SK-N-SH treated with all-trans-retinoic acid at 6 μM for 48 hours (cell line): Measurements from ENCODE around the gene MCAT.

Experiments
- ATAC-seq: fragments of 200-7000 bp; cut with Tn5 transposase; 3 replicates; pipeline ENCODE4 v1.9.1; 2020; ENCODE audit warnings: mild to moderate bottlenecking, moderate library complexity
- ARNTL ChIP-seq: fragments of 450-650 bp; formaldehyde crosslinking; IDR thresholded peaks from 2 replicates; pipeline ENCODE4 v1.5.0; 2020; ENCODE audit warnings: low read depth, mild to moderate bottlenecking, moderate library complexity, borderline replicate concordance
- CSDC2 ChIP-seq: fragments of 250-450 bp; sonication (Bioruptor Pico); IDR thresholded peaks from 2 replicates; pipeline ENCODE4 v1.5.0; 2020; ENCODE audit warnings: mild to moderate bottlenecking, moderate library complexity
- ESRRG ChIP-seq: fragments of 250-450 bp; sonication (Bioruptor Pico); IDR thresholded peaks from 2 replicates; pipeline ENCODE4 v1.6.1; 2021; ENCODE audit warnings: mild to moderate bottlenecking
- GLIS3 ChIP-seq: fragments of 250-450 bp; sonication (Bioruptor Pico); IDR thresholded peaks from 2 replicates; pipeline ENCODE4 v1.5.0; 2020; ENCODE audit warnings: mild to moderate bottlenecking, moderate library complexity
- ISL1 ChIP-seq: fragments of 250-450 bp; sonication (Bioruptor Pico); IDR thresholded peaks from 2 replicates; pipeline ENCODE4 v2.1.2; 2022; ENCODE audit warnings: mild to moderate bottlenecking, moderate library complexity
- OSR1 ChIP-seq: fragments of 250-450 bp; sonication (Bioruptor Pico); IDR thresholded peaks from 2 replicates; pipeline ENCODE4 v1.8.0; 2022; ENCODE audit warnings: moderate library complexity, mild to moderate bottlenecking, inconsistent platforms
- POU6F1 ChIP-seq: fragments of 250-450 bp; sonication (Bioruptor Pico); IDR thresholded peaks from 2 replicates; pipeline ENCODE4 v1.8.0; 2021; ENCODE audit warnings: low read depth, mild to moderate bottlenecking, moderate library complexity, borderline replicate concordance
- PPARA ChIP-seq: fragments of 250-450 bp; sonication (Bioruptor Pico); IDR thresholded peaks from 2 replicates; pipeline ENCODE4 v1.5.0; 2020; ENCODE audit warnings: mild to moderate bottlenecking, borderline replicate concordance
- SNAI2 ChIP-seq: fragments of 250-450 bp; sonication (Bioruptor Pico); IDR thresholded peaks from 2 replicates; pipeline ENCODE4 v1.5.0; 2020; ENCODE audit warnings: mild to moderate bottlenecking, moderate library complexity
- TCF4 ChIP-seq: fragments of 250-450 bp; sonication (Bioruptor Pico); IDR thresholded peaks from 2 replicates; pipeline ENCODE4 v1.8.0; 2021; ENCODE audit warnings: mild to moderate bottlenecking, moderate library complexity, borderline replicate concordance
- TOX ChIP-seq: fragments of 250-450 bp; sonication (Bioruptor Pico); IDR thresholded peaks from 2 replicates; pipeline ENCODE4 v1.8.0; 2021; ENCODE audit warnings: mild to moderate bottlenecking, moderate library complexity, borderline replicate concordance
- ZC3H10 ChIP-seq: fragments of 250-450 bp; sonication (Bioruptor Pico); IDR thresholded peaks from 2 replicates; pipeline ENCODE4 v1.5.1; 2021; ENCODE audit warnings: mild to moderate bottlenecking, moderate library complexity
- ZFP3 ChIP-seq: fragments of 250-450 bp; sonication (Bioruptor Pico); IDR thresholded peaks from 2 replicates; pipeline ENCODE4 v1.5.0; 2020; ENCODE audit warnings: mild to moderate bottlenecking, moderate library complexity
- ZFP30 ChIP-seq: fragments of 450-650 bp; formaldehyde crosslinking; IDR thresholded peaks from 2 replicates; pipeline ENCODE4 v1.5.0; 2022; ENCODE audit warnings: mild to moderate bottlenecking, moderate library complexity
- ZNF70 ChIP-seq: fragments of 450-650 bp; formaldehyde crosslinking; IDR thresholded peaks from 2 replicates; pipeline ENCODE4 v1.5.0; 2020; ENCODE audit warnings: mild to moderate bottlenecking, moderate library complexity
- ZNF8 ChIP-seq: fragments of 450-650 bp; formaldehyde crosslinking; IDR thresholded peaks from 2 replicates; pipeline ENCODE4 v1.5.0; 2020; ENCODE audit warnings: mild to moderate bottlenecking, moderate library complexity
- TF ChIP-seq, protein P1 (sequence below): fragments of 250-450 bp; sonication (Bioruptor Pico); IDR thresholded peaks from 2 replicates; pipeline ENCODE4 v1.5.1; 2020; ENCODE audit warnings: low read depth, mild to moderate bottlenecking, moderate library complexity
- TF ChIP-seq, protein P2 (sequence below): fragments of 250-450 bp; sonication (Bioruptor Pico); IDR thresholded peaks from 2 replicates; pipeline ENCODE4 v1.5.1; 2021; ENCODE audit warnings: mild to moderate bottlenecking, moderate library complexity
- TF ChIP-seq, protein P3 (sequence below): fragments of 250-450 bp; sonication (Bioruptor Pico); IDR thresholded peaks from 2 replicates; pipeline ENCODE4 v1.8.0; 2020; ENCODE audit warnings: mild to moderate bottlenecking, moderate library complexity, borderline replicate concordance
- TF ChIP-seq, protein P4 (sequence below): fragments of 250-450 bp; sonication (Bioruptor Pico); IDR thresholded peaks from 2 replicates; pipeline ENCODE4 v1.5.0; 2020; ENCODE audit warnings: mild to moderate bottlenecking, moderate library complexity

MCAT gene

GRCh38 chr22:43182118-43182517 is 38.9 kb upstream of the MCAT start:
- no peak for ATAC-seq
- TF ChIP-seq, protein P1, sequence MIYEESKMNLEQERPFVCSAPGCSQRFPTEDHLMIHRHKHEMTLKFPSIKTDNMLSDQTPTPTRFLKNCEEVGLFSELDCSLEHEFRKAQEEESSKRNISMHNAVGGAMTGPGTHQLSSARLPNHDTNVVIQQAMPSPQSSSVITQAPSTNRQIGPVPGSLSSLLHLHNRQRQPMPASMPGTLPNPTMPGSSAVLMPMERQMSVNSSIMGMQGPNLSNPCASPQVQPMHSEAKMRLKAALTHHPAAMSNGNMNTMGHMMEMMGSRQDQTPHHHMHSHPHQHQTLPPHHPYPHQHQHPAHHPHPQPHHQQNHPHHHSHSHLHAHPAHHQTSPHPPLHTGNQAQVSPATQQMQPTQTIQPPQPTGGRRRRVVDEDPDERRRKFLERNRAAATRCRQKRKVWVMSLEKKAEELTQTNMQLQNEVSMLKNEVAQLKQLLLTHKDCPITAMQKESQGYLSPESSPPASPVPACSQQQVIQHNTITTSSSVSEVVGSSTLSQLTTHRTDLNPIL (CRISPR knock-in tag) = no peak

GRCh38 chr22:43181321-43182076 is 38.3 kb upstream of the MCAT start:
- no peak for TF ChIP-seq ZFP3
- TF ChIP-seq, protein P2, sequence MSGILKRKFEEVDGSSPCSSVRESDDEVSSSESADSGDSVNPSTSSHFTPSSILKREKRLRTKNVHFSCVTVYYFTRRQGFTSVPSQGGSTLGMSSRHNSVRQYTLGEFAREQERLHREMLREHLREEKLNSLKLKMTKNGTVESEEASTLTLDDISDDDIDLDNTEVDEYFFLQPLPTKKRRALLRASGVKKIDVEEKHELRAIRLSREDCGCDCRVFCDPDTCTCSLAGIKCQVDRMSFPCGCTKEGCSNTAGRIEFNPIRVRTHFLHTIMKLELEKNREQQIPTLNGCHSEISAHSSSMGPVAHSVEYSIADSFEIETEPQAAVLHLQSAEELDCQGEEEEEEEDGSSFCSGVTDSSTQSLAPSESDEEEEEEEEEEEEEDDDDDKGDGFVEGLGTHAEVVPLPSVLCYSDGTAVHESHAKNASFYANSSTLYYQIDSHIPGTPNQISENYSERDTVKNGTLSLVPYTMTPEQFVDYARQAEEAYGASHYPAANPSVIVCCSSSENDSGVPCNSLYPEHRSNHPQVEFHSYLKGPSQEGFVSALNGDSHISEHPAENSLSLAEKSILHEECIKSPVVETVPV (CRISPR knock-in tag) = no peak
- no peak for TF ChIP-seq GLIS3
- TF ChIP-seq, protein P3, sequence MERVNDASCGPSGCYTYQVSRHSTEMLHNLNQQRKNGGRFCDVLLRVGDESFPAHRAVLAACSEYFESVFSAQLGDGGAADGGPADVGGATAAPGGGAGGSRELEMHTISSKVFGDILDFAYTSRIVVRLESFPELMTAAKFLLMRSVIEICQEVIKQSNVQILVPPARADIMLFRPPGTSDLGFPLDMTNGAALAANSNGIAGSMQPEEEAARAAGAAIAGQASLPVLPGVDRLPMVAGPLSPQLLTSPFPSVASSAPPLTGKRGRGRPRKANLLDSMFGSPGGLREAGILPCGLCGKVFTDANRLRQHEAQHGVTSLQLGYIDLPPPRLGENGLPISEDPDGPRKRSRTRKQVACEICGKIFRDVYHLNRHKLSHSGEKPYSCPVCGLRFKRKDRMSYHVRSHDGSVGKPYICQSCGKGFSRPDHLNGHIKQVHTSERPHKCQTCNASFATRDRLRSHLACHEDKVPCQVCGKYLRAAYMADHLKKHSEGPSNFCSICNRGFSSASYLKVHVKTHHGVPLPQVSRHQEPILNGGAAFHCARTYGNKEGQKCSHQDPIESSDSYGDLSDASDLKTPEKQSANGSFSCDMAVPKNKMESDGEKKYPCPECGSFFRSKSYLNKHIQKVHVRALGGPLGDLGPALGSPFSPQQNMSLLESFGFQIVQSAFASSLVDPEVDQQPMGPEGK = no peak
- TF ChIP-seq ZNF8 (CRISPR knock-in tag) = no peak
- TF ChIP-seq, protein P1 (CRISPR knock-in tag) = no peak
- TF ChIP-seq ZC3H10 (CRISPR knock-in tag) = no peak
- no peak for TF ChIP-seq TOX (CRISPR knock-in tag)
- TF ChIP-seq, protein P4, sequence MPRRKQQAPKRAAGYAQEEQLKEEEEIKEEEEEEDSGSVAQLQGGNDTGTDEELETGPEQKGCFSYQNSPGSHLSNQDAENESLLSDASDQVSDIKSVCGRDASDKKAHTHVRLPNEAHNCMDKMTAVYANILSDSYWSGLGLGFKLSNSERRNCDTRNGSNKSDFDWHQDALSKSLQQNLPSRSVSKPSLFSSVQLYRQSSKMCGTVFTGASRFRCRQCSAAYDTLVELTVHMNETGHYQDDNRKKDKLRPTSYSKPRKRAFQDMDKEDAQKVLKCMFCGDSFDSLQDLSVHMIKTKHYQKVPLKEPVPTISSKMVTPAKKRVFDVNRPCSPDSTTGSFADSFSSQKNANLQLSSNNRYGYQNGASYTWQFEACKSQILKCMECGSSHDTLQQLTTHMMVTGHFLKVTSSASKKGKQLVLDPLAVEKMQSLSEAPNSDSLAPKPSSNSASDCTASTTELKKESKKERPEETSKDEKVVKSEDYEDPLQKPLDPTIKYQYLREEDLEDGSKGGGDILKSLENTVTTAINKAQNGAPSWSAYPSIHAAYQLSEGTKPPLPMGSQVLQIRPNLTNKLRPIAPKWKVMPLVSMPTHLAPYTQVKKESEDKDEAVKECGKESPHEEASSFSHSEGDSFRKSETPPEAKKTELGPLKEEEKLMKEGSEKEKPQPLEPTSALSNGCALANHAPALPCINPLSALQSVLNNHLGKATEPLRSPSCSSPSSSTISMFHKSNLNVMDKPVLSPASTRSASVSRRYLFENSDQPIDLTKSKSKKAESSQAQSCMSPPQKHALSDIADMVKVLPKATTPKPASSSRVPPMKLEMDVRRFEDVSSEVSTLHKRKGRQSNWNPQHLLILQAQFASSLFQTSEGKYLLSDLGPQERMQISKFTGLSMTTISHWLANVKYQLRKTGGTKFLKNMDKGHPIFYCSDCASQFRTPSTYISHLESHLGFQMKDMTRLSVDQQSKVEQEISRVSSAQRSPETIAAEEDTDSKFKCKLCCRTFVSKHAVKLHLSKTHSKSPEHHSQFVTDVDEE = no peak
- no peak for TF ChIP-seq TCF4 (CRISPR knock-in tag)
- no peak for TF ChIP-seq ZFP30 (CRISPR knock-in tag)
- TF ChIP-seq ARNTL (CRISPR knock-in tag) = no peak
- TF ChIP-seq ZNF70 (CRISPR knock-in tag) = no peak
- TF ChIP-seq PPARA = no peak
- TF ChIP-seq SNAI2 (CRISPR knock-in tag) = no peak
- no peak for TF ChIP-seq POU6F1 (CRISPR knock-in tag)
- TF ChIP-seq ISL1 = no peak
- no peak for TF ChIP-seq ESRRG (CRISPR knock-in tag)
- ATAC-seq = no peak

DNA sequence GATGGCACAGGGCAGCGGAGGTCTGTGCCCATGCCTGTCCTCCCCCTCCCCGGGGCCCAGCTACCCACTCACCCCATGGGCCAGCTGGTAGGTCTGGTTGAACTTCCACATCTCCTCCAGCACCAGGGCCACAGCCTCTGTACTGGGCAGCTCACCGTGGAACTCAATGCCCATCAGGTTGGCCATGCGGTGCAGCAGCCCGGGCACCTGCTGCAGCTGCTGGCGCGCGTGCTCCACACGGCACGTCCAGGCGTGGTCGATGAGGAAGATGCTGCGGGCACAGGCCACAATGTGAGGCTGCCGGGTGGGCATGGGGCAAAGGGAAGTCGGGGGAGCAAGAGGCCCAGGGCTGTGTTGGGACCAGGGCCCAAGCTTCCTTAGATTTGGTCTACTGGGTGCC is 37.5 kb upstream of the MCAT start:
- no peak for ATAC-seq
- TF ChIP-seq, protein P3 = no peak
- TF ChIP-seq TCF4 (CRISPR knock-in tag) (no peak), ZFP3 (no peak), TOX (CRISPR knock-in tag) (no peak), CSDC2 (CRISPR knock-in tag) (no peak), PPARA (no peak), GLIS3 (no peak), ISL1 (no peak), ZC3H10 (CRISPR knock-in tag) (no peak), ARNTL (CRISPR knock-in tag) (no peak), OSR1 (no peak)
- TF ChIP-seq, protein P2 (CRISPR knock-in tag) = no peak
- TF ChIP-seq, protein P1 (CRISPR knock-in tag) = no peak
